Measurements from ENCODE around the gene UROS. TPM values are rescaled to one million over a fixed set of nuclear protein-coding genes. Genes with fewer than 3 reads are reported as not detected.

Gene UROS
- total and polyA plus RNA-seq, 4 donors: 24.9 to 157 (median 37.9) TPM

GRCh38 chr10:125772112-125772863, 50.8 kb downstream of the UROS start:
- WGBS: 88% methylated on average over 28 of the region's 28 CpGs
- TF ChIP-seq NR2F2 (IDR thresholded peaks at IDR 0.05): no peak
- TF ChIP-seq CTCF (IDR thresholded peaks at IDR 0.05; ENCODE audit: low read depth, low read length, missing input control): no peak
- no peak for TF ChIP-seq FOXA1 (IDR thresholded peaks at IDR 0.05)
- TF ChIP-seq ATF3 (IDR thresholded peaks at IDR 0.05): no peak
- no peak for TF ChIP-seq YY1 (IDR thresholded peaks at IDR 0.05)
- TF ChIP-seq FOXA2 (IDR thresholded peaks at IDR 0.05): no peak
- TF ChIP-seq HNF4G (IDR thresholded peaks at IDR 0.05): no peak
- no peak for TF ChIP-seq REST (IDR thresholded peaks at IDR 0.05)
- no peak for TF ChIP-seq TAF1 (conservative IDR thresholded peaks at IDR 0.05)
- no peak for TF ChIP-seq SP1 (IDR thresholded peaks at IDR 0.05)
- no peak for TF ChIP-seq JUND (IDR thresholded peaks at IDR 0.05)
- no peak for TF ChIP-seq RXRA (IDR thresholded peaks at IDR 0.05)
- TF ChIP-seq EGR1 (IDR thresholded peaks at IDR 0.05; ENCODE audit: low read depth in 2 of 2): no peak
- no peak for TF ChIP-seq RAD21 (IDR thresholded peaks at IDR 0.05)
- no peak for TF ChIP-seq GABPA (IDR thresholded peaks at IDR 0.05 in 1 of 2, conservative IDR thresholded peaks at IDR 0.05 in 1 of 2)
- no peak for TF ChIP-seq HNF4A (conservative IDR thresholded peaks at IDR 0.05)
- H3K4me3 ChIP-seq (ENCODE audit: low read depth in 1 of 3, low read length in 3 of 3): no peak overlapping the region
- H3K9ac ChIP-seq (ENCODE audit: low read depth in 1 of 2, low read length in 2 of 2): no peak overlapping the region
- no peaks in the 10 kb centered on the region for H3K27me3 ChIP-seq (ENCODE audit: control insufficient read depth in 4 of 4, insufficient read depth in 4 of 4, low read length in 3 of 4)
- H3K9me3 ChIP-seq (ENCODE audit: control insufficient read depth in 4 of 4, low read length in 3 of 4): no peaks in the 10 kb centered on the region
- no peaks in the 10 kb centered on the region for H3K36me3 ChIP-seq (ENCODE audit: control insufficient read depth in 4 of 4, insufficient read depth in 3 of 4, low read depth in 1 of 4, low read length in 3 of 4)
- DNase-seq (ENCODE audit: low spot score): no peak
- no peak overlapping the region for H3K27ac ChIP-seq (ENCODE audit: low read depth in 1 of 2, low read length in 2 of 2)
- H3K4me1 ChIP-seq (ENCODE audit: control insufficient read depth in 4 of 4, insufficient read depth in 4 of 4, low read length in 3 of 4): no peaks in the 10 kb centered on the region

GRCh38 chr10:125770844-125771243, 52.2 kb downstream of the UROS start:
- Histone ChIP-seq H3K9me3 (ENCODE audit: control insufficient read depth in 4 of 4, low read length in 3 of 4) (no peaks in the 10 kb centered on the region), H3K9ac (ENCODE audit: low read depth in 1 of 2, low read length in 2 of 2) (no peak overlapping the region), H3K4me1 (ENCODE audit: control insufficient read depth in 4 of 4, insufficient read depth in 4 of 4, low read length in 3 of 4) (no peaks in the 10 kb centered on the region), H3K4me3 (ENCODE audit: low read depth in 1 of 3, low read length in 3 of 3) (no peak overlapping the region), H3K36me3 (ENCODE audit: control insufficient read depth in 4 of 4, insufficient read depth in 3 of 4, low read depth in 1 of 4, low read length in 3 of 4) (peaks cover 0 to under 1% (median 0%) of the 10 kb centered on the region in 4 donors), H3K27me3 (ENCODE audit: control insufficient read depth in 4 of 4, insufficient read depth in 4 of 4, low read length in 3 of 4) (no peaks in the 10 kb centered on the region), H3K27ac (ENCODE audit: low read depth in 1 of 2, low read length in 2 of 2) (no peak overlapping the region)
- 93% methylated on average over 5 of the region's 5 CpGs for WGBS
- TF ChIP-seq RAD21 (IDR thresholded peaks at IDR 0.05) (no peak), FOXA1 (IDR thresholded peaks at IDR 0.05) (no peak), HNF4A (conservative IDR thresholded peaks at IDR 0.05) (no peak), SP1 (IDR thresholded peaks at IDR 0.05) (no peak), ATF3 (IDR thresholded peaks at IDR 0.05) (no peak), REST (IDR thresholded peaks at IDR 0.05) (no peak), EGR1 (IDR thresholded peaks at IDR 0.05; ENCODE audit: low read depth in 2 of 2) (no peak), YY1 (IDR thresholded peaks at IDR 0.05) (no peak), MAX (IDR thresholded peaks at IDR 0.05) (no peak), RXRA (IDR thresholded peaks at IDR 0.05) (no peak), JUND (IDR thresholded peaks at IDR 0.05) (no peak)
- no peak for DNase-seq (ENCODE audit: low spot score)
